Astrocyte (in vitro differentiated cells and primary cell): ENCODE measurements around the gene GP5.

Experiments
- EZH2 ChIP-seq: IDR thresholded peaks from 2 replicates; pipeline ENCODE4 v1.6.1; 2012; ENCODE audit warnings: mild to moderate bottlenecking, low read length, inconsistent platforms; ENCODE audit not compliant: insufficient read depth
- TF ChIP-seq, protein P1 (sequence below): IDR thresholded peaks from 2 replicates; pipeline ENCODE4 v1.5.1; 2011; ENCODE audit warnings: low read depth, mild to moderate bottlenecking, inconsistent platforms, low read length, moderate library complexity; ENCODE audit not compliant: insufficient read depth

- TF ChIP-seq, protein P1, sequence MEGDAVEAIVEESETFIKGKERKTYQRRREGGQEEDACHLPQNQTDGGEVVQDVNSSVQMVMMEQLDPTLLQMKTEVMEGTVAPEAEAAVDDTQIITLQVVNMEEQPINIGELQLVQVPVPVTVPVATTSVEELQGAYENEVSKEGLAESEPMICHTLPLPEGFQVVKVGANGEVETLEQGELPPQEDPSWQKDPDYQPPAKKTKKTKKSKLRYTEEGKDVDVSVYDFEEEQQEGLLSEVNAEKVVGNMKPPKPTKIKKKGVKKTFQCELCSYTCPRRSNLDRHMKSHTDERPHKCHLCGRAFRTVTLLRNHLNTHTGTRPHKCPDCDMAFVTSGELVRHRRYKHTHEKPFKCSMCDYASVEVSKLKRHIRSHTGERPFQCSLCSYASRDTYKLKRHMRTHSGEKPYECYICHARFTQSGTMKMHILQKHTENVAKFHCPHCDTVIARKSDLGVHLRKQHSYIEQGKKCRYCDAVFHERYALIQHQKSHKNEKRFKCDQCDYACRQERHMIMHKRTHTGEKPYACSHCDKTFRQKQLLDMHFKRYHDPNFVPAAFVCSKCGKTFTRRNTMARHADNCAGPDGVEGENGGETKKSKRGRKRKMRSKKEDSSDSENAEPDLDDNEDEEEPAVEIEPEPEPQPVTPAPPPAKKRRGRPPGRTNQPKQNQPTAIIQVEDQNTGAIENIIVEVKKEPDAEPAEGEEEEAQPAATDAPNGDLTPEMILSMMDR: no peak
- no peak for TF ChIP-seq EZH2
Observed at GRCh38 chr3:194395212-194395611, 3.9 kb downstream of the GP5 start.
